Measurements from ENCODE around the gene GBE1. TPM values are rescaled to one million over a fixed set of nuclear protein-coding genes. Genes with fewer than 3 reads are reported as not detected.
"Not testable (repeated sequence)": the region's sequence is repeated elsewhere in the genome, so short reads cannot be mapped to it uniquely, and the experiment has no call there.

The GBE1 gene
- total and polyA plus RNA-seq, 7 donors: 99.7 to 290 (median 194) TPM

DNA sequence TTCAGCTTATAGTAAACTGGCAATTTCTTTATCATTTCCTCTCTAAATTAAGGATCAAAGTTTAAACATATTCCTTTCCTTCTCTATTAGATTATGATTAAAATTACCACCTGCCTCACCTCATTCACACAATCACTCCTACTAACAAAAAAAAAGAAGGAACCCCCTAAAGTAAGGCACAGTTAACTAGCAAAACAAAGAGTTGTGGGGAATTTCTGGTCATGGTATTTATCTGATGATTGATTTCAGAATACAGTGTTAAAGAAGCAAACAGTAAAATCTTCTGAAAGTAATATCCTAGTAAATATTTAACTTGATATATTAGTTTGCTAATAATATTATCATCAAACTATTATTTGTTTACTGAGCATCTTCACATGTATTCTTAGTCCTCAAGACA is 8.8 kb downstream of the GBE1 start:
- peak overlapping the region; percentile 31 for H3K4me3 ChIP-seq
- DNase-seq (no peak), ATAC-seq (no peak)
- H3K27me3 ChIP-seq (ENCODE audit: insufficient read depth in 3 of 3, low read length in 2 of 3): no peaks in the 10 kb centered on the region
- intact Hi-C loops (cut with DNase I): no loop called here
- peak overlapping the region; percentile 92 for H3K27ac ChIP-seq
- H3K36me3 ChIP-seq (ENCODE audit: insufficient read depth in 1 of 2, low read depth in 1 of 2): peaks cover 17 to 66% of the 10 kb centered on the region in 2 donors
- H3K9me3 ChIP-seq: peaks cover 10% of the 10 kb centered on the region
- TF ChIP-seq, protein P1, sequence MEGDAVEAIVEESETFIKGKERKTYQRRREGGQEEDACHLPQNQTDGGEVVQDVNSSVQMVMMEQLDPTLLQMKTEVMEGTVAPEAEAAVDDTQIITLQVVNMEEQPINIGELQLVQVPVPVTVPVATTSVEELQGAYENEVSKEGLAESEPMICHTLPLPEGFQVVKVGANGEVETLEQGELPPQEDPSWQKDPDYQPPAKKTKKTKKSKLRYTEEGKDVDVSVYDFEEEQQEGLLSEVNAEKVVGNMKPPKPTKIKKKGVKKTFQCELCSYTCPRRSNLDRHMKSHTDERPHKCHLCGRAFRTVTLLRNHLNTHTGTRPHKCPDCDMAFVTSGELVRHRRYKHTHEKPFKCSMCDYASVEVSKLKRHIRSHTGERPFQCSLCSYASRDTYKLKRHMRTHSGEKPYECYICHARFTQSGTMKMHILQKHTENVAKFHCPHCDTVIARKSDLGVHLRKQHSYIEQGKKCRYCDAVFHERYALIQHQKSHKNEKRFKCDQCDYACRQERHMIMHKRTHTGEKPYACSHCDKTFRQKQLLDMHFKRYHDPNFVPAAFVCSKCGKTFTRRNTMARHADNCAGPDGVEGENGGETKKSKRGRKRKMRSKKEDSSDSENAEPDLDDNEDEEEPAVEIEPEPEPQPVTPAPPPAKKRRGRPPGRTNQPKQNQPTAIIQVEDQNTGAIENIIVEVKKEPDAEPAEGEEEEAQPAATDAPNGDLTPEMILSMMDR (IDR thresholded peaks at IDR 0.05): no peak
- H3K4me1 ChIP-seq: peaks cover 74% of the 10 kb centered on the region

DNA sequence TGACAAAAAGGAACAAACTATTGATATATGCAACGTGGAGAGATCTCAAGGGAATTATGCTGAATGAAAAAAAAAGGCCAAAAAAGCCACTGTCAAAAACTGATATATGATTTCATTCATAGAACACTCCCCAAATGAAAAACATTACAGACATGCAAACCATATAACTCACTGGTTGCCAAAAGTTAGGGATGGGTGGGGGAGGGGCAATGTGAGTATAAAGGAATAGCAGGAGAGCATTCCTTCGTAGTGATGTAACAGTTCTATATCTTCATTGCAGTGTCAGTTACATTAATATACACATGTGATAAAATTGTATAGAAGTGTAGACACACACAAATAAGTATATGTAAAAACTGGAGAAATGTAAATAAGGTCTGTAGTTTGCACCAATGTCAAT is 12.2 kb downstream of the GBE1 start:
- TF ChIP-seq, protein P1 (IDR thresholded peaks at IDR 0.05): no peak
- no peak for ATAC-seq
- Histone ChIP-seq H3K4me3 (no peak overlapping the region), H3K27me3 (ENCODE audit: insufficient read depth in 3 of 3, low read length in 2 of 3) (no peaks in the 10 kb centered on the region), H3K36me3 (ENCODE audit: insufficient read depth in 1 of 2, low read depth in 1 of 2) (peaks cover 8 to 42% of the 10 kb centered on the region in 2 donors), H3K4me1 (peaks cover 78% of the 10 kb centered on the region), H3K9me3 (no peaks in the 10 kb centered on the region), H3K27ac (peak overlapping the region; percentile 89)
- DNase-seq: no peak
- WGBS, 3 donors: 75 to 78% (median 78%) methylated on average over 2 of the region's 2 CpGs
- intact Hi-C loops (cut with DNase I): no loop called here

DNA sequence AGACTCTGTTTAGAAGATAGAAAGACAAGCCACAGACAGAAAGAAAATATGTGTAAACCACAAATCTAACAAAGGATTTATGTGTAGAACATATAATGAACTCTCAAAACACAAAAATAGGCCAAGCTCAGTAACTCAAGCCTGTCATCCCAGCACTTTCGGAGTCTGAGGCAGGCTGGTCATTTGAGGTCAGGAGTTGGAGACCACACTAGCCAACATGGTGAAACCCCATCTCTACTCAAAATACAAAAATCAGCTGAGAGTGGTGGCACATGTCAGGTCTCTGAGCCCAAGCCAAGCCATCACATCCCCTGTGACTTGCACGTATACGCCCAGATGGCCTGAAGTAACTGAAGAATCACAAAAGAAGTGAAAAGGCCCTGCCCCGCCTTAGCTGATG is 14.2 kb downstream of the GBE1 start:
- H3K9me3 ChIP-seq; H3K27me3 ChIP-seq (ENCODE audit: insufficient read depth in 3 of 3, low read length in 2 of 3); intact Hi-C loops (cut with DNase I): not testable (repeated sequence)
- peak; percentile 38 to 78 for DNase-seq
- H3K4me1 ChIP-seq: peaks cover 68% of the 10 kb centered on the region
- H3K27ac ChIP-seq: peak overlapping the region; percentile 89
- ATAC-seq: peak; percentile 61 to 69 (median 65)
- WGBS, 3 donors: 27 to 58% (median 32%) methylated on average over 3 to 4 of the region's 4 CpGs
- H3K36me3 ChIP-seq (ENCODE audit: insufficient read depth in 1 of 2, low read depth in 1 of 2): peaks cover 6 to 26% of the 10 kb centered on the region in 2 donors
- H3K4me3 ChIP-seq: peak overlapping the region; percentile 20

DNA sequence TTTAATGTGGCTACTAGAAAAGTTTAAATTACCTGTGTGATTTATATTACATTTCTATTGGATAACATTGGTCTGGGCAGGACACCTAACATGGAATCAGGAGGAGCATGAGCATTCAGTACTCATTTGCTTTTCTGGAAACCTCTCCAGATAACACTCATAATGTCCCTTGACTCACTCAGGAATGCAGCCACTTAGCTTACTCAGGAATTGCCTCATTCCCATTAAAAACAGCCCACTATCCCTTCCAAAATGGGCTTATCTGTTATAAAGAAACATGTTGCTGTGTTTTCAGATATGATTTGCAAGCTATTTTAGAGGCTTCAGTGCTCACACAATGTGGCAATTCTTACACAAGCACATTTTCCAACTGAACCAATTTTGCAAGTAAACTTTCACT is 17.1 kb downstream of the GBE1 start:
- Histone ChIP-seq H3K9me3 (no peaks in the 10 kb centered on the region), H3K36me3 (ENCODE audit: insufficient read depth in 1 of 2, low read depth in 1 of 2) (peaks cover 0 to 2% of the 10 kb centered on the region in 2 donors), H3K27ac (peak overlapping the region; percentile 89), H3K4me1 (peaks cover 67% of the 10 kb centered on the region), H3K4me3 (peak overlapping the region; percentile 56), H3K27me3 (ENCODE audit: insufficient read depth in 3 of 3, low read length in 2 of 3) (no peaks in the 10 kb centered on the region)
- TF ChIP-seq, protein P1 (IDR thresholded peaks at IDR 0.05): no peak
- peak; percentile 77 to 85 (median 80) for ATAC-seq
- intact Hi-C loops (cut with DNase I): loop anchor here in 1 of 2 donors (2.0 kb wide), 1 partner anchor 16 kb away; the partner anchor contains the start of gene GBE1
- no peak for DNase-seq

DNA sequence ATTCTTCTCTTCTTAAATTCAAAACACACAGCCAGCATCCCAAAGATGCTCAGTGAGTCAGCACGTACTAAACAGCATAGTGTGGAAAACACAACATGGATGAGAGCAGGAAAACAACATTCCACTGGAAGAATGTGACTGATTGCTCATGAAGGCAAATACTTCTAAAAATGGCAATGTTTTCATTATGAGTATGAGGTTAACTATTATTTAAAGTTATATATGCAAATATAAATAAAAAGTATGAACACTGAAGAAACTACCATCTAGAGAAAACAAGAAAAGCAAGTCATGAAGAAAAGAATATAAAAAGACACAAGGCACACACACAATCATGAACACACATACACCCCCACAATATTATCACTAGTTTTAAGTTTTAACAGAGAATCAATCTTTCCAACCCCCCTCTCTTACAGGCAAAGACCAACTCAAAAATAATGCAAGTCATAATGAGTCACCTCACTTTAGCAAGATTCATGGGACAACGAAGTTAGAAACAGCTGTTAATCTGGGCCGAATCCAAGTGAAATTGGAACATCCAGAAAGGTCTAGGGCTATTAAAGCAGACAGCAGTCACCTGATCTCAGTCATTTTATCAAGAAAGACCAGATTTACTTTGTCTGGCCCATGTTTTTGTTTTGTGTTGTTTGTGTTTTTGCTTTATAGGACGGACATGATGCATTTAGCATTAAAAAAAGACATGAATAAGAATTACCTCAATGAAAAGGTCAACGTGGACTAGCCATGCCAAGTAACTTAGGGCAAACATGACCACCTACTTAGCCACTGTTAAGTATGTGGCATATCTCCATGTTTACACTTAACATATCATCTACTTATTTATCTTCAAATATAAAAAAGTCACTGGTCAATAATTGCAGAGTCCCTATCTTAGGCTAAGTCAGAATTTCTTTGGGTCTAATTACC is 18.1 kb downstream of the GBE1 start:
- no peak for DNase-seq
- H3K4me3 ChIP-seq: peak overlapping the region; percentile 56
- intact Hi-C loops (cut with DNase I): loop anchor here in 1 of 2 donors (2.0 kb wide), 1 partner anchor 17 kb away; the partner anchor contains the start of gene GBE1

More for the DNA sequence above, 18.1 kb downstream of the GBE1 start:
- no peaks in the 10 kb centered on the region for H3K9me3 ChIP-seq
- peaks cover 63% of the 10 kb centered on the region for H3K4me1 ChIP-seq
- ATAC-seq: peak; percentile 72 to 78 (median 76)
- no peaks in the 10 kb centered on the region for H3K36me3 ChIP-seq (ENCODE audit: insufficient read depth in 1 of 2, low read depth in 1 of 2)
- H3K27ac ChIP-seq: peak overlapping the region; percentile 89
- H3K27me3 ChIP-seq (ENCODE audit: insufficient read depth in 3 of 3, low read length in 2 of 3): no peaks in the 10 kb centered on the region
- TF ChIP-seq, protein P1 (IDR thresholded peaks at IDR 0.05): no peak
- WGBS, 3 donors: 10 to 26% (median 16%) methylated on average over 5 of the region's 5 CpGs

Data from psoas muscle (tissue), 8 donors.